ENCODE results near the gene VPS8.

Gene VPS8

DNA sequence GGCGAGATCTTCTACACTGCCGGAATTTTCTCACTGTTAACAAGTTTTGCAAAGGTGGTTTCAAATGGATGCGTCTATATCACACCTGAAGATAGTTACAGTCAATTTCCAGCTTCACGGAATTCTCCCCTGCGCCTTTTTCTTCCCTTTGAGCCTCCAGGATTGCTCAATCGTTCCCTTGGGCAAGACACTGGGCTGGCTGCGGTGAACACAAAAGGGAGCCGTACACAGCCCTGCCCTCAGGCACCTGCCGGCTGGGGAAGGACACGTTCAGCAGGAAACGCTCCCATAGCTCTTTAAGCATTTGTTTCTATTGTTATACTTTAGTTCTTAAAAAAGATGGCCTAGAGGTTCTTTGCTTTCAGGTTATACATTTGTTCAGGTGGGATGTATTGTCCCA is 255.2 kb downstream of the VPS8 start:
- H3K36me3 ChIP-seq (ENCODE audit: insufficient read depth, low read length): no peaks in the 10 kb centered on the region
- H3K9me3 ChIP-seq (replicated peaks; ENCODE audit: low read length): no peaks in the 10 kb centered on the region
- H3K4me2 ChIP-seq (ENCODE audit: low read length): no peak overlapping the region

DNA sequence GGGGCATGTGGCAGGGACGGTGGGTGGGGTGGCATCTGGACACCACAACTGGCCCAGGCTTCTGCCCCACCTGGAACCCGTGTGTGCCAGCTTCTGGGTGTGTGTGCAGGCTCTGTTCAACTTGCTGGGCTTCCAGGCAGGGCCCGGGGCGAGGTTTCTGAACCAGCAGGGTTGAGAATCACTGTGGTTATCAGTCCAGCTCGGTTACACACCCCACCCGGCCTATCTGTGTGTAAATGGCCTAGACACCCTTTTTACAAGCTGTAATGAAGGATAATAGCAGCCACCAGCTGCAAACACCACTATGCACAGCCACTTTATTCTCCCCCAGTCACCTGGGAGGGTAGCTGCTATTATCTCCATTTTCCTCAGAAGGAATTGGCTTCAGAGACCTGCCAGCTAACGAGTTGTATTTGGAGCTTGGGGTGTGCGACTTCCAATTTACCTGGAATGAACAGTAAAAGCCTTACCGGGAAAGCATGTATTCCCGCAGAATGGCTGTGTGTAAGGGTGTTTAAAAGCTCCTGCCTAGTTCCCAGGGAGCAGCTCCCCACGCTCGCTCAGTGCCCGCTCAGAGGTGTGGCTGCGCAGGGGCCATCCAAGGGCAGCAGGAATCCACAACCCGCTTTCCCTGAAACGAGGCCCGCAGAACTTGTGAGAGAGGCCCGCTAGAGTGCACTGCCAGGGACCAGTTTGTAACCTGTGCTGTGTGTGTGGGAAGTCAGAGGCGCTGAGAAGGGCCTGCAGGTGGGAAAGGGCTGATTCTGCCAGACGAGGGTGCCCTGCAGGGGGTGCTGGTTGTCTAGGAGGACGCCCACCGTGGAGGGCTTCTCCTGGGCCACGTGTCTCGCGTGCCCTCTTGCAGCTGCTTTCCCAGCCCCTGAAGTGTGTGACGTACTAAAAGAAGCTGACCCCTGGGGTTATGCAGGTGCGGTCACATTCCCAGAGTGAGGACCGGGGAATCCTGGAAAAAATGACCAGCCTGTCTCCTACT is 257.4 kb downstream of the VPS8 start:
- H3K9ac ChIP-seq (ENCODE audit: low read depth, low read length): no peak overlapping the region
- H3K4me1 ChIP-seq (ENCODE audit: control insufficient read depth, insufficient read depth, low read length): no peaks in the 10 kb centered on the region
- no peak overlapping the region for H3K4me3 ChIP-seq (ENCODE audit: low read length)
- no peak overlapping the region for H3K4me2 ChIP-seq (ENCODE audit: low read length)
- peaks cover 7% of the 10 kb centered on the region for H3K27me3 ChIP-seq (ENCODE audit: control insufficient read depth, insufficient read depth, low read length)
- H3K9me3 ChIP-seq (replicated peaks; ENCODE audit: low read length): no peaks in the 10 kb centered on the region
- H3K36me3 ChIP-seq (ENCODE audit: insufficient read depth, low read length): no peaks in the 10 kb centered on the region

More for the DNA sequence above, 255.2 kb downstream of the VPS8 start:
- Histone ChIP-seq H3K4me1 (ENCODE audit: control insufficient read depth, insufficient read depth, low read length) (no peaks in the 10 kb centered on the region), H3K9ac (ENCODE audit: low read depth, low read length) (no peak overlapping the region), H3K27me3 (ENCODE audit: control insufficient read depth, insufficient read depth, low read length) (peaks cover 7% of the 10 kb centered on the region), H3K4me3 (ENCODE audit: low read length) (no peak overlapping the region)

DNA sequence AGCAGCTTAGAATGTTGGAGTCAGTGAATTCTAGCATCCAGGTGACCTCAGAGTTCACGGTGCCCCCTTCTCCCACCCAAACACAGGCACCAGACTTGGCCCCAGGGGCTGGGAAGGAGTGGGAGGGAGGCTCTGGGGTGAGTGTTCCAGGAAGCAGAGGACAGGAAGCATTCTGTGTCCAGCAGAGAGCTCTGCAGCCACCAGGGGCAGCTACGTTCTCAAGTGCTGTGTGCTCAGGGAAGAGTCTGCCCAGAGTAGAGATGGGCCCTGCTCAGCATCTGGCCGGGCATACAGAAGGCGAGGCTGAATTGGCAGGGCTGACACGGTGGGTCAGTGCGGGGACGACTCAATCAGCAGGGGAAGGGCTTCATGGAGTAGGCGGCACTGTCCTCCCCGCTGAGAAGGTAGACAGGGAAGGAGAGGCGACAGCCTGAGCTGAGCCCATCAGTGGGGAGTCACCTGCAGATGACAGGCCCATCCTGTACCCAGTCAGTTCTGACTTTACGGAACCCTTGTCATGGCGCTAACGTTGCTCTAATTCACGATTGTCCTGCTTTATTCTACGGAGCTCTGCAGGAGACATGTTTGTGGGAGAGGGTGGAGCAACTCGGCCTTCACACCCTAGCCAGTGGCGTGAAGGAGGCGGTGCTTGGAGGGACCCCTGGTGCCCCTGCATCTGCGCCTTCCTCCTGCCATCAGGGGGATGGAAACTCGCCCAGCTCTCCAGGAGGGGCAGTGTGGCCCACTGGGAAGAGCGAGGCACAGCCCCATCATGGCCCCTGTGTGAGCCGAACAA is 258.7 kb downstream of the VPS8 start:
- Histone ChIP-seq H3K9me3 (replicated peaks; ENCODE audit: low read length) (no peaks in the 10 kb centered on the region), H3K27me3 (ENCODE audit: control insufficient read depth, insufficient read depth, low read length) (peaks cover 7% of the 10 kb centered on the region), H3K4me1 (ENCODE audit: control insufficient read depth, insufficient read depth, low read length) (no peaks in the 10 kb centered on the region), H3K9ac (ENCODE audit: low read depth, low read length) (no peak overlapping the region), H3K36me3 (ENCODE audit: insufficient read depth, low read length) (no peaks in the 10 kb centered on the region), H3K4me3 (ENCODE audit: low read length) (no peak overlapping the region), H3K4me2 (ENCODE audit: low read length) (no peak overlapping the region)

DNA sequence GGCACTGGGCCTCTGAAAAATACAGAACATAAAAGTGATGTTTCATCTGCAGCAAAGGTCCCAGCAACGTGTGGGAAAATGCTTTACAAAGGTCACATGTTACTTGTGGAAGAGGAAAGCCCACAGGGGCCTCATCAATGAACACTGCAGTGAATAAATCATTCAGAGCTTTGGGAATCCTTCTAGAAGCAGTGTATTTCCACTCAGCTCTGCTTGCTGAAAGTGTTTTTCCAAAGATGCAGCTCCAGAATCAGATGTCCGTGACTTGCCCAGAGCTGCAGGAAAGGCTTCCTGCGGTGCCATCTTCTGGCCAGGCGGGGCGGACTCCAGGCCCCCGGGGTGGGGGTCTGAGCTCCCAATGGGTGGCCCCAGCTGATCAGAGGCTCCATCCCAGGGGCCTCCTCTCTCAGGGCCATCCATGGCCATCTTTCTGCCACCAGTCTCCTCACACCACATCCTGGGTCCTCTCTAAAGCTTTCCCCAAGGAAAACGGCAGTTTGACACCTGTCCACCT is 259.4 kb downstream of the VPS8 start:
- Histone ChIP-seq H3K4me2 (ENCODE audit: low read length) (no peak overlapping the region), H3K27me3 (ENCODE audit: control insufficient read depth, insufficient read depth, low read length) (peaks cover 6% of the 10 kb centered on the region), H3K36me3 (ENCODE audit: insufficient read depth, low read length) (no peaks in the 10 kb centered on the region), H3K4me3 (ENCODE audit: low read length) (no peak overlapping the region), H3K4me1 (ENCODE audit: control insufficient read depth, insufficient read depth, low read length) (no peaks in the 10 kb centered on the region), H3K9ac (ENCODE audit: low read depth, low read length) (no peak overlapping the region), H3K9me3 (replicated peaks; ENCODE audit: low read length) (no peaks in the 10 kb centered on the region)

DNA sequence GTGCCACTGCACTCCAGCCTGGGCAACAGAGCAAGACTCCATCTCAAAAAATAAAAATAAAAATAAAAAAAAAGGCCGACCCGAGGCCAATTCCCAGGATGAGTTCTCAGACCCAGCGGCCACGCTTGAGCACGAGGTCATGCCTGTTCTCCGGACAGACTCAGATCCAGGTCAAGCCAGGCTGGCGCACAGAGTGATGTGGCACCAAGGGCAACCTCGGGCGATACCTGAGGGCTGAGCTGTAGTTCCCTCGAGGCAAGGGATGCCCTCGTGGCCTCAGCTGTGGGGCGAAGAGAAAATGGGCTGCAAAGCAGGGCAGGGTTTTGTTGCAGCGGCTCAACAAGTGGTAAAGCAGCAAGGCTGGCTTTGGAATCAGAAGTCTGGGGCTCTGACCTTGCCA is 263.6 kb downstream of the VPS8 start:
- Histone ChIP-seq H3K9me3 (replicated peaks; ENCODE audit: low read length) (no peaks in the 10 kb centered on the region), H3K4me1 (ENCODE audit: control insufficient read depth, insufficient read depth, low read length) (no peaks in the 10 kb centered on the region), H3K4me2 (ENCODE audit: low read length) (no peak overlapping the region), H3K27me3 (ENCODE audit: control insufficient read depth, insufficient read depth, low read length) (no peaks in the 10 kb centered on the region), H3K36me3 (ENCODE audit: insufficient read depth, low read length) (no peaks in the 10 kb centered on the region), H3K9ac (ENCODE audit: low read depth, low read length) (no peak overlapping the region), H3K4me3 (ENCODE audit: low read length) (no peak overlapping the region)

DNA sequence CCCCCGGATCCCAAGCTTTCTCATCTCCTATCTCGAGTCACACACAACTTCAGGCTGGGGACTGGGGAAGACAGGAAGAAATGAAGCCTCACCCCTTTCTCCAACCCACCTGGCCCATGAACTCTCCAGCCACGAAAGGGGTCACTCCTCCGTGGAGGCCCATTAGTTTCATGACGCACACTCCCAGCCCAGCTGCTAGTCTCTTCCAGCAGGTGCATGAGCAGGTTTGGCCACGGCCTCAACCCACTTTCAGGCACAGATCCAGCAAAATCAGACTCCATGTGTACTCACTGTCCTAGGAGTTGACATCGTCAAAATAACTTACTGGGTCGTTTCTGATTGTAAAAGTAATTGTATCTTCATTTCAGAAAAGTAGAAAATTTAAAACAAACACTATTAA is 264.3 kb downstream of the VPS8 start:
- no peaks in the 10 kb centered on the region for H3K4me1 ChIP-seq (ENCODE audit: control insufficient read depth, insufficient read depth, low read length)
- H3K4me2 ChIP-seq (ENCODE audit: low read length): no peak overlapping the region
- H3K9me3 ChIP-seq (replicated peaks; ENCODE audit: low read length): no peaks in the 10 kb centered on the region

DNA sequence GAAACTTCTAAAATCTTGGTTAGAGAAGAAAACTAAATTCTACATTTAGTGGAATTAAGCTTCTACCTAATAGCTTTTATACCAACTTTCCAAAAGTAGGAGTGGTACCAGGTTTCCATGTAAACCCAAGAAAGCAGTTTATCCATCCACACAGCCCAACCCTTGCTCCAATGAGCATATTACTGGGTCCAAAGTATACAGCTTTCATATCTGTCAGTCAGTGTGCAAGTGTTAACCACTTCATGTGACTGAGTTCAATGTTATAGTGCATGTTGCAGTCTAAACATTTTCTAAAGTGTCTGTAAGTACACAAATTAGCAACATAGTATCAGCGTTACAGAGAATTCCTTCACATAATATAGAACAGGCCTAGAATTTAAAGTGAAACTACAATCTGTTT is 267.7 kb downstream of the VPS8 start:
- no peak overlapping the region for H3K9ac ChIP-seq (ENCODE audit: low read depth, low read length)
- no peaks in the 10 kb centered on the region for H3K27me3 ChIP-seq (ENCODE audit: control insufficient read depth, insufficient read depth, low read length)
- H3K4me2 ChIP-seq (ENCODE audit: low read length): no peak overlapping the region
- H3K4me1 ChIP-seq (ENCODE audit: control insufficient read depth, insufficient read depth, low read length): no peaks in the 10 kb centered on the region
- H3K9me3 ChIP-seq (replicated peaks; ENCODE audit: low read length): no peaks in the 10 kb centered on the region
- no peaks in the 10 kb centered on the region for H3K36me3 ChIP-seq (ENCODE audit: insufficient read depth, low read length)
- no peak overlapping the region for H3K4me3 ChIP-seq (ENCODE audit: low read length)

More for the DNA sequence above, 264.3 kb downstream of the VPS8 start:
- H3K36me3 ChIP-seq (ENCODE audit: insufficient read depth, low read length): no peaks in the 10 kb centered on the region
- no peak overlapping the region for H3K4me3 ChIP-seq (ENCODE audit: low read length)
- no peaks in the 10 kb centered on the region for H3K27me3 ChIP-seq (ENCODE audit: control insufficient read depth, insufficient read depth, low read length)
- no peak overlapping the region for H3K9ac ChIP-seq (ENCODE audit: low read depth, low read length)

DNA sequence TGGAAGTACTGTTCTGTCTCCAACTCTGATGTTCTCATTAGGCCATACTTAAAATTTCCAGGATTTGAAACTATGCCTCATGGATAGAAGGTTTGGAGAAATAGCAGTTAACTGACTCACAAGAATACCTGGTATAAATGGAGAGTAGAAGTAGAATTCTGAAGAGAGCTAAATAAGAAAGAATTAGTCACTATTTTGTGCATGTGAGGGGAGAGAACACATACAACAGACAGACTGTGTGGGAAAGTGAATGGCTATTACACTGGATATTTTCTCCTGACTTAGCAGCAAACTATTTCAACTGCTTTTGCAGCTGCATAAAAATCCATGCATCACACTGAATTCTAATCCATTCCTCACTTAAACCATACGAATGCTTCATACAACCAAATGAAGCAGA is 269.6 kb downstream of the VPS8 start:
- H3K27me3 ChIP-seq (ENCODE audit: control insufficient read depth, insufficient read depth, low read length): peaks cover 11% of the 10 kb centered on the region
- H3K4me2 ChIP-seq (ENCODE audit: low read length): no peak overlapping the region
- no peak overlapping the region for H3K4me3 ChIP-seq (ENCODE audit: low read length)
- H3K9ac ChIP-seq (ENCODE audit: low read depth, low read length): no peak overlapping the region
- H3K4me1 ChIP-seq (ENCODE audit: control insufficient read depth, insufficient read depth, low read length): no peaks in the 10 kb centered on the region
- no peaks in the 10 kb centered on the region for H3K36me3 ChIP-seq (ENCODE audit: insufficient read depth, low read length)
- no peaks in the 10 kb centered on the region for H3K9me3 ChIP-seq (replicated peaks; ENCODE audit: low read length)

DNA sequence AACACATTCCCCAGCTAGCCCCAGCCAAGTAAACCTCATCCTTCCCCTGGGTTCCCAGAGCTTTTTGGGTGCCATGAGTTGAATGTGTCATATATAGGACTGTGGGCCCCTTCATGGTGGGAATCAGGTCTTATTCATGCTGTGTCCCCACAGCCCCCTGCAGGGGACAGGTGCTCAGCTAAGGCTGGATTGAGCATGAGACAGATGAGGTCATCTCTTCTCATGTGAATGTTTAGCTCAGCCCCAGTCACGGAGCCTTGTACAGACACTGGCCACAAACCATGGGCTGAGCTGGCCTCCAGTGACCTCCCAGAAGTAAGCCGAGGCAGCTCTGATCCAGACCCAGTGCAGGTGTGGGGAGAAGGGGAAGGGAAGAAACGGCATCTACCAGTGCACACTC is 270.2 kb downstream of the VPS8 start:
- H3K36me3 ChIP-seq (ENCODE audit: insufficient read depth, low read length): no peaks in the 10 kb centered on the region

DNA sequence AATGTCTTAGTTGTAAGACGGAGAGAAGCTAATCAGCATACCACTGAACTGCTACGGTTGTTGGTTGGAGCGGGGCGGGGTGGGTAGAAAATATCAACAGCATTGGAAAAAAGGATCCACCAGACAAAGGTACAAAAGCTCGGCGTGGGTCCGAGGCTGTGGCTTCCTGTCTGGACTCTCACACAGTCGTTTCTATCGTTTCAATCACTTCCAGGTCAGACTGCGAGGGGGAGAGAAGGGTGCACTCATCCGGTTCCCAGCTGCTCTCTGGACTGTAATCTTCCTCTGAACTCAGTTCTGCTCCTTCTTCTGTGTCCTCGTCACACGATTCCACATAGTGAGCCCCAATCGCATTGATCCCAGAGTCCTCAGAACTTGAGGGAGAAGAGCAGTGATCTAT is 270.9 kb downstream of the VPS8 start:
- H3K9me3 ChIP-seq (replicated peaks; ENCODE audit: low read length): no peaks in the 10 kb centered on the region
- no peak overlapping the region for H3K9ac ChIP-seq (ENCODE audit: low read depth, low read length)
- H3K4me1 ChIP-seq (ENCODE audit: control insufficient read depth, insufficient read depth, low read length): no peaks in the 10 kb centered on the region
- H3K4me3 ChIP-seq (ENCODE audit: low read length): no peak overlapping the region
- no peak overlapping the region for H3K4me2 ChIP-seq (ENCODE audit: low read length)
- no peaks in the 10 kb centered on the region for H3K36me3 ChIP-seq (ENCODE audit: insufficient read depth, low read length)
- H3K27me3 ChIP-seq (ENCODE audit: control insufficient read depth, insufficient read depth, low read length): peaks cover 11% of the 10 kb centered on the region

More for the DNA sequence above, 270.2 kb downstream of the VPS8 start:
- Histone ChIP-seq H3K4me2 (ENCODE audit: low read length) (no peak overlapping the region), H3K4me1 (ENCODE audit: control insufficient read depth, insufficient read depth, low read length) (no peaks in the 10 kb centered on the region), H3K9ac (ENCODE audit: low read depth, low read length) (no peak overlapping the region), H3K9me3 (replicated peaks; ENCODE audit: low read length) (no peaks in the 10 kb centered on the region), H3K4me3 (ENCODE audit: low read length) (no peak overlapping the region), H3K27me3 (ENCODE audit: control insufficient read depth, insufficient read depth, low read length) (peaks cover 11% of the 10 kb centered on the region)

DNA sequence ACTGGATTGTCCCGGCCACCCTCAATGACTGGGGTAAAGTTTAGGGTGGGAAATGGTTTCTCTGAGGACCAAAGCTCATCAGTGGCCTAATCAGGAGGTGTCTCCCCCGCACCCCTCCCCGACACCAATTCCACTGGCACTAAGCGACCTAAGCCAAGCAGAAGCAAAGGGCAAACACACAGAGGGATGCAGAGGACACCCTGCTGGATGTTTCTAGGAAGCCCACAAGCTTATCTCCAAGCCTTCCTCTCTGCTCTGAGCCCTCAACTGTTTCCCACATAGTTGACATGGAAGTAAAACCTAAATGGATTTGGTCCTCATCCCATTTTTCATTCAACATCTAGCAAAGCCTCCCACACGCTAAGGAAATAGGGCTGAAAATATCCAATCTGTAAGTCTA is 272.4 kb downstream of the VPS8 start:
- Histone ChIP-seq H3K9me3 (replicated peaks; ENCODE audit: low read length) (no peaks in the 10 kb centered on the region), H3K4me2 (ENCODE audit: low read length) (no peak overlapping the region), H3K4me3 (ENCODE audit: low read length) (no peak overlapping the region), H3K27me3 (ENCODE audit: control insufficient read depth, insufficient read depth, low read length) (peaks cover 11% of the 10 kb centered on the region), H3K36me3 (ENCODE audit: insufficient read depth, low read length) (no peaks in the 10 kb centered on the region), H3K4me1 (ENCODE audit: control insufficient read depth, insufficient read depth, low read length) (no peaks in the 10 kb centered on the region), H3K9ac (ENCODE audit: low read depth, low read length) (no peak overlapping the region)

Measured in skeletal muscle satellite cell (primary cell).